NCI-H82 (cell line): ENCODE results near the gene MYT1.

Source experiments
- DNase-seq: peaks from one replicate; lab custom pipeline; 2025; lab: John Stamatoyannopoulos, UW

The MYT1 gene

DNA sequence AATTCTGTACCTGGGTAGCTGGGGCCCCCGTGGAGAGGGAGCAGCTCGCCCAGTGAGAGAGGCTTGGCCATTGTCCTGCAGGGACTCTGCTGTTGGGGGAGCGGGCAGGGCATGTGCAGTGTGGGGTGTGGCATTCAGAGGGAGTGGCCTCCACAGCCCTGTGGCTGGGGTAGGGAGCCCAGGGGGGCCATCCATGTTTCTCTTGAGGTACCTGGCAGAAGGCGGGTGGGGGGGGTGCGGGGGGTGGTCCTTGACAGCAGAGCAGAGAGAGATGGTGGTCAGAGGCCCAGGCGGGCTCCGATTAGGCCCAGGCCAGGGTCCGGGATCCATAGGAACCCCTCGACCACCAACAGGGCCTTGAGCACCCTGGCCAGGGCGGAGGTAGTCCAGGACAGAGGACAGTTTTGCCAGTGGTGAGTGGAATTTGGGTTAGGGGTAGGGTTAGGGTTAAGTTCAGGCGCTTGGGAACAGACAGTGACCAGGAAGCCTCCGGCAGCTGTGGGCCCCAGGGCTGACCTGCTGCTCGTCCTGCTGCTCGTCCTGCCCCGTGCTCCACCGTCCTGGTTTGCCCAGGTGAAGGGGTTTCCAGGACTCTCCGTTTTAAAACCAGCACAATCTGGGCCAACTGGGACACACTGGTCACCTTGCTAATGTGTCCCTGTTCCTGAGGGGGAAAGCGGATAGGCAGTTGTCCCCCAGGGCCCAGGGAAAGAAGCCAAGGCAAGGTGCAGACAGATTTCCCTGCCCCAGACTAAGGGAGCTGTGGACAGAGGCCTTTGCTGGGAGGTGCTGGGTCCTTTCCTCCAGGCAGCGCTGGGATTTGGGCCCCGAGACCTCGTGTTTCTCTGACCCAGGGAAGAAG is 24.8 kb upstream of the MYT1 start:
- no peak for DNase-seq

DNA sequence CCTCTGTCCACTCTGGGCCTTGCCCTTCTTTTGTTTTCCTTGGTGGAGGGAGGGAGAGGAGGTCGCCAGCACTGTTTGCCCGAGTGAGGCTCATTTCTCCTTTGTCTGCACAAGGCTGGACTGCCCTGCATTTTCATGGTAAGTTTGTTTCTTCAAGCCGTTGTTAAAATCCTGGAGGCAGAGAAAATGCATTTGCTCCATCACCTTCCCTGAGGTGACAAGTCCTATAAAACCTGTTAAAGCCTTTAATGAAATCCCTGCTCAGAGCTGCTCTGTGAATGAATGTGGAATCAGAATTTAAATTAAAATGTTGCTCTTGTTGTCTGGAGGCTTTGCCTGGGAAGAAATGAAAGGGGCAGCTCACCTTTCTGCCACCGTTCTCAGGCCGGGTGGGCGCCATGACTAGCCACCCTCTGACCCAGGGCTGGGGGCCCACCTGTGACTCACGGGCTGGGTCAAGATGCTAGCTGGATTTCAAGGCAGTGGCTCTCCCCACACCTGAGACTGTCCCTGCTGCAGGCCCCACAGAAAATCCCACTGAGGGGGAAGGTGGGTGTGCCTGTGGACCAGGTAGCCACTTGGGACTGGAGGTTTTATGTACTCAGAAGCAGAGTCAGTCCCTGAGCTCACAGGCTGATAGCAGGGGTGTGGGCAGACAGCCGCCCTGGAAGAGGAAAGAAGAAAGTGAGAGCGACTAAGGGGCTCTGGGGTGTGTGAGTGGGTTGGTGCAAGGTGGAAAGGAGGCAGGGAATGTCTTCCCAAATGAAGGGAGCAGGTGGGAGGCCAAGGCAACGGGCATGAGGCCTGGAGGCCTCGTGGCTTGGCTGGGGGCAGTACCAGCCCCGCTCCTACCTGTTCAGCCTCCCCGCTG is 24.0 kb upstream of the MYT1 start:
- no peak for DNase-seq

DNA sequence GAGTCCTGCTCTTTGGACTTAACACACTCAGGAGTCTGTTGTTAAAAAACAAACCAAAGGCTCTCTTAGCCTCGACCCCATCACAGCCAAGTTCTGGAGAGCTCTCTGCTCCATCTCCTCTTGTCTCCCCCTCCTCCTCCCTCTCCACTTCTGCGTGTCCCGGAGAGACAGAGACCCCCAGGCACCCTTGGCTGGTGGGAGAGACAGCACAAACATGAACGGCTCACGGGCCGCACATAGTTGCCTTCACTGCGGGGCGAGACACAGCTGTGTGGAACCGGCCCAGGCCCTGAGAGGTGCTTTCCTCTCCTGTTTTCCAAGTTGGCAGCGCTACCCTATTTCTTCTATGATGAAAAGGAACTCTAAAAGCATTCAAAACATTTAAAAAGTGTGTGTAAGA is 23.3 kb upstream of the MYT1 start:
- no peak for DNase-seq

DNA sequence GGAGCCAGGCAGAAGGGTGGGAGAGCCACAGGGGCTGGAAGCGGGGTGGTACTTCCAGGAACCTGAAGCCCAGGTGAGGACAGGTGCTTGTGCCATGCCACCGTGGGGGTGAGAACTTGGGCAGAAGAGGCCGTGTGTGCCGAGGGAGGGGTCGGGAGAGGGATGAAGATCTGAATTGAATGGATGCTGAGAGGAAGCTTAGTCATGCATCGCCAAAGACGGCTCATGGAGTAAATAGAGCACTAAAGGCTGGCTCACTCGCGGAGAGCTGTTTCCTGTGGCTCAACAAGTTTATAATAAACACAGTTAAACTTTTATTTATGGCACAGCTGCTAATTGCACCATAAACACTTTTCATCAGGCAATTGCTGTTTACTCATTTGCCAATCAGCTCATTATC is 21.7 kb upstream of the MYT1 start:
- peak; percentile 56 for DNase-seq

DNA sequence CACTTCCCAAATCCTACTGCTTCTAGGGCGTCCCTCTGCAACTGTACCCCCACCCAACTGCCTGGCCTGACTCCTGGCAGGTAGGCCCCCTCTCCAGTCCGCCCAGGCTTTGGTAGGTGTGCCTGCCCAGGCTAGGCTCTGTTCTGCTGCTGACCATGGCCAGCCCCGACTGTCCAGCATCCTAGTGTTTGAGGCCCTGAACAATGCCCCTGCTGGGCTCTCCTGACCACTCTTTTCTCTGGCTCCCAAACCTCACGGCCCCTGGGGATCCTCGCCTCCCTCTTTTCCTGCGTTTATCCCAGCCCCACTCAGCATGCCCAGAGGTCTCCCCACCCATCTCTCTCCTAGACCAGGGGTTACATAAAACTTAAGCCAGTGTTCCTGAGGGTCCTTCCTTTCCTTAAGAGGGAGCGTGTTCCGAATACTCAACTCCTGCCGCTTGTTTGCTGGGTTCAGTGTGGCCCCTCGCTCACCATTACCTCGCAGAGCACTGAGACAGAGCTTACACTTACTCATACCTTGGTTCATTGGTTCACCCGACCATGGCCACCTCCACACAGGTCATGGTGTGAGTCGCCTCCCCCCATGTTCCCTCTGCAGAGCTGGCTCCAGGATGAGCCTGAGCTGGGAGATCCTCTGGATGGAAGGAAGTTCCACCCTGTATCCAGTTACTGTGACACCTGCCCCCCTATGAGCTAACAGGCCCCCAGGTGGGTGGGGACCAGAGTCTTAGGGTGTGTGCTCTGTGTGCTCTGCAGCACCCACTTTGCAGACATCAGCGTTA is 21.0 kb upstream of the MYT1 start:
- no peak for DNase-seq

DNA sequence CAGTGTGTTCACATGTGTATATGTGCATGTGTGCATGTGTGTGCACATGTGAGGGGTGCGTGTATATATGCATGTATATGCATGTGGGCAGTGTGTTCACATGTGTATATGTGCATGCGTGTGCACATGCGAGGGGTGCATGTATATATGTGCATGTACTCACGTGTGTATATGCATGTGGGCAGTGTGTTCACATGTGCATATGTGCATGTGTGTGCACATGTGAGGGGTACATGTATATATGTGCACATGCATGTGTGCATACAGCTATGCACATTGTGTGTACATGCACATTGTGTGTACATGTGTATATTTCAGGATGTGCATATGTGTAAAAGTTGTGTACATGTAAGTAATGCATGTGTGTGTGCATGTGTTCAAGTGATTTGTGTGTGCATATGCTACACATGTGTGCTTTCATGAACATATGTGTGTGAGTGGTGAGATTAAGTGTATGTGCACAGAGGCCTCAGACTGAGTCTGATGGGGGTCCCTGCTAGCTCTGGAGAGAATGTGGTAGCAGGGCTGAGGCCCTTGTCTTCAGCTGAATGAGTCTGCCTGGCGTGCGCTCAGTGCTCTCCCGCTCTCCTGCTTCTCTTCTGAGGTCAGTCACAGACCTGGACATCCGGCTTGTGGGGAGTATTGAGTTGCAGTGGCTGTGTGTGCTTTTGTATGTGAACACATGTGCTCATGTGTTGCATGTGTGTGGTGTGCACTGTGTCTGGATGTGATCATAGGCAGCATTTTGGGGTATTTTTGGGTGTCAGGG is 19.9 kb upstream of the MYT1 start:
- DNase-seq = no peak

DNA sequence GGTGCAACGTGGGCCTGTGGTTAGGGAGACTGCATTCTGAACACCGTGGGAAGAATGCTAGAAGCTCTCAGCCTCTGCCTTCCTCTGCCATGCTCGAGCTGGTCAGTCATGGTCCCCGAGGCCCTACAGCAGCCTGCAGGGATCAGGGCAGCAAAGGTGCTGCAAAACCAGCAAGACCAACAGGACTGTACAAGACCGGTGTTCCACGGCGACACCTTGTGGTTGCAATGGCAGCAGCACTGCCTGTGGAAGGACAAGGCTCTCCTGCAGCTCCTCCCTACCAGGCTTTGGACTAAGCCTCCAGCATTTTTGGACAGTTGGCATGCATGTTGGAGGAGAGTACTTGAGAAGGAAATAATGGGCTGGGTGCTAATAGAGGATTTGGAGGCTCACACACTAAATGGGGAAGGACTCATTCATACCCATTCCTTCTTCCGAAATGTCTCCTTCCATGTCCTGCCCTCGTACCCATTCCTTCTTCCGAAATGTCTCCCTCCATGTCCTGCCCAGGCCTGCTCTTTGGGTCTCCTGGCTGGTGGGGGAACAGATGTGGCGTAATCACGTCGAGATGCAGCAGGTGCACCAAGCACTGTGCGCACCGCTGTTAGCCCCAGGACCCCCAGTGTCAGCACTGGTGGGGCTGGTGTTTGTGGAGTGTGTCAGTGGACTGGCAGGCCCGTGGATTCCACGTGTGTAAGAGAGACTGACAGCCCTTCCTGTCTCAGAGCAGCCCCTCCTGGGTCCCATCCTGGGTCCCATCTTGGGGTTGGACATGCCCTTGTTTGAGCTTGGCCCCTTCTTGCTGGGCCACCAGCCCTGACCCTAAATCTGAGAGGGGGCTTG is 18.6 kb upstream of the MYT1 start:
- DNase-seq = peak; percentile 40

DNA sequence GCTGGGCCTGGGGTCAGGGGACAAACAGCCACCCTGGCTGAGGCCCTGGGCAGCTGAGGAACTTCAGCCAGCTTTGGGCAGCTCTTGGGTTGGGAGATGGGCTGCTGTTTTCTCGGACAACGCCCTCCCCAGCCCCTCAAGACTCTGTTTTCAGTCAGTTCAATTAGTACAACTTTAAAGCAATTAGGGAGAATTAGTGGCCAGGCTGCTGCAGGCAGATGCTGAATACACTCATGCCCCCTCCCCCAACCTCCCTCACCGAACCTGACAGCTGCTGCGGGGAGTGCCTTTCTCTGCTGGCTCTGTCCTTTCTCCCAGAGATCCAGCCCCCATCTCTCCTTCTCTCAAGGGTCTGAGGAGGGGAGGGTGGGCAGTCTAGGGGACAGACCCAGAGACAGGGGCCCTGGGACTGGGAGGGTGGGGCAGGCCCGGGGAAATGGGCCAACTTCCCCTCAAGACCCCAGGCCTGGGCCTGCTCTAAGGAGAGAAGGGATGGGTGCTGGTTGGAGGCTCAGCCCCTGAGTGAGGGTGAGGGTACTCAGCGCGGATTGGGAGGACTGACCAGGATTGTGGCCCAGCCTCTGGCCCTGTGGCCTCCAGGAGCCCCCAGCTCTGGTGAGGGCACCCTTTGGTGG is 17.8 kb upstream of the MYT1 start:
- DNase-seq = peak; percentile 98

DNA sequence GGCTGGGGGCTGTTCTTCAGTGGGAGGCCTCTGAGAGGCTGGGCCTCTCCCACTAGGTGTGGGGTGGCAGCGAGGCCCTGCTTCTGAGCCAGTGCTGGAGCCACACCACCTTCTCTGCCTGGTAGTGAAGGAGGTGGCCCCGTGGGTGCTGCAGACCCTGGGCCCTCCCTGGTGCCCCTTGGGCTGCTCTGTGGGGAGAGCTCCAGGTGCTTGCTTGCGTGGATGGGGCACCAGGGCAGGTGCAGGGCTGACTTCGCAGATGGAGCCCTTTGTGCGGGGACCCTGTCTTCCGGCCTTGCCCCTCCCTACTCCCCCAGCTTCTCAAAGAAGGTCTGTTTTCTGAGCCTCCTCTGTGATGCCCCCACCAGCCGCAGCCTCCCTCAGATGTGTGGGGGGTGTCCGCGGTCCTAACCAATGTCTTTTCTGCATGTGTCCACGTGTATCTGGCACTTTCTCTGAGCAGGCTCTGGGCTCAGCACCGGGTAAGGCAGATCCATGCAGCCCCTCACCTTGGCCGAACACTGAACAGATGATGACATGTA is 17.2 kb upstream of the MYT1 start:
- DNase-seq = no peak

DNA sequence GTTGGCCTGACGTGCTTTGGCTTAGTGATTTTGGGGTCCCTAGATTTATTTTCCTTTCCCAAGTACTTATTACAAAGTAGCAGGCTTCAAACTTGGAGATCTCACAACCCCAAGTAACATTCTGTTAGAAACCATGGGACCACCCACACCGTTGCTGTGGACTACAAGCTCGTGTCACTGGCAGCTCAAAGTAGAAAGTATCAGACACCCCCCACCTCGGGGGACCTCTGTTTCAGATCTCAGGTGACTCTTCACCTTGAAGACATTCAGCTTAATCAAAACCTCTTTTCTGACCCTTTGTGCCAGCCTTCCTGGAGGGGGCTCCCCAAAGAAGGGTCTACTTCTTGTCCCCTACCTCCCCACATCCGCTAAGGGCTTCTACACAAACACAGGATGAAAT is 15.7 kb upstream of the MYT1 start:
- no peak for DNase-seq

DNA sequence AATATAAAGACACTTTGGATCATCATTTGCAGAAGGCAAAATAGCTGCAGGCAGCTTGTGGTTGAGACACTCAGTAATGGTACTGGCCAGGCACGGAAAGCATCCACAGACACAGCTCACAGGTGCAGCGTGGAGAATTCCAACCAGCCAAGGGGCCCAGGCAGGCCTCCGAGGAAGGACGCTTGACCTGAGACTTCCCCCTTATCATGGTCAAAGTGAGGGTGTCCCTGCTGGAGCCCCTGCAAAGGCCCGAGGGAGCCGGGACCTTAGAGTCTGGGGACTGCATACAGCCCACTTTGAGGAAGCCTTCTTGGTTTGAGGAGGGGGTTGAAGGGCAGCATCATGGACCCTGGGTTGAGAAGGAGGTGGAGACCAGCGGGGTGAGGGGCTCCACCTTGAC is 15.1 kb upstream of the MYT1 start:
- no peak for DNase-seq

DNA sequence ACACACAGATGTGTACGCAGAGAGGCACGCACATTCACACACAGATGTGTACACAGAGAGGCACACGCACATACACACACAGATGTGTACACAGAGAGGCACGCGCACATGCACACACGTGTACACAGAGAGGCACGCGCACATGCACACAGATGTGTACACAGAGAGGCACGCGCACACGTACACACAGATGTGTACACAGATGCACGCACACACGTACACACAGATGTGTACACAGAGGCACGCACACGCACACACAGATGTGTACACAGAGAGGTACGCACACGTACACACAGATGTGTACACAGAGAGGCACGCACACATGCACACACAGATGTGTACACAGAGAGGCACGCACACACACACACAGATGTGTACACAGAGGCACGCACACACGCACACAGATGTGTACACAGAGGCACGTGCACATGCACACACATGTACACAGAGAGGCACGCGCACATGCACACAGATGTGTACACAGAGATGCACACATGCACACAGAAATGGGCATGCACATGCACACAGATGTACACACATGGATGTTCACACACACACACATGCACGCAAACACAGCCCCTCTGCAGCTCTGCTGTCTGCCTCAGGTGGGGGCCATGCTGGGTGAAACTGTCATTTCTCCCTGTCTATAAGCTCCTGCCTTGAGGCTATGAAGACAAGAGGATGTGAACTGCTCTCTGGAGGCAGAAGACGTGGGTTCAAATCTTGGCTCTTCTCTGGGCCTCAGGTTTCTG is 14.3 kb upstream of the MYT1 start:
- no peak for DNase-seq

DNA sequence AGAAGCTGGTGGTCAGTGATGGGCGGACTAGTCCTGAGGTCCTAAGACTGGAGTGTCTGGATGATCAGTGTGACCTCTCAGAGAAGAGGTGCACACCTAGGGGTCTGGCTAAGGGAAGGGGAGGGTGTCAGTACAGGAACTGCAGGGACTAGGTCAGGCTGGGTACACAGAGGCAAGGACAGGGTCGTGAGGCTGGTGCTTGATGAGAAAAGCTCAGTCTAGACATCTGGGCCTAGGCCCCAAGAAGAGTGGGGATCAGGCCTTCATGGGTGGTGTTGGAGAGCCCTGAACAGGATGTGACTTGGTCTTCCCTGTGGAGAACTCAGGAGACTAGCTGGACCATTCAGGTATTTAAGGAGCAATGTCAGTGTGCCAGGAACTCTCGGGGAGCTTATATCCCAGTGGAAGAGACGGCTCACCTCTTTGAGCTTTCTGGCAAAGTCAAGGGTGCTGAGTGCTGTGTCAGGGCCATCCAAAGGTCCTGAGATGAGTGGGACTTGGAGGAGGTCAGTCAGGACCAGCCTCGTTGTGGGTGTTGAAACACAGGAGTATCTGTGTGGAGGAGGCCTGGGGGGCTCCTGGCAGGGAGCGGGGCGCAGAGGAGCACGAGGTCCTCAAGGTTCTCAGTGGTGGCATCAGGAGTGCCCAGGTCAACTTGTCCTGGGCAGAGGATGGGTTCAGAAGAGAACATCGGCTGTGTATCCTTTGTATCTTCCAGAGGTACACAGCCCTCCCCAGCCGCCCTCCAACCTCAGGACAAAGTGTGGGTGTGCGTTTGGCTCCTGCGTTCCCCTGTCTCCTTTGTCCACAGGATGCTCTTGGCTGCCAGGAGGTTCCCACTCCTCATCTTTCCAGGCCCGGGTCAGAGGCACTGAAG is 13.3 kb upstream of the MYT1 start:
- no peak for DNase-seq

DNA sequence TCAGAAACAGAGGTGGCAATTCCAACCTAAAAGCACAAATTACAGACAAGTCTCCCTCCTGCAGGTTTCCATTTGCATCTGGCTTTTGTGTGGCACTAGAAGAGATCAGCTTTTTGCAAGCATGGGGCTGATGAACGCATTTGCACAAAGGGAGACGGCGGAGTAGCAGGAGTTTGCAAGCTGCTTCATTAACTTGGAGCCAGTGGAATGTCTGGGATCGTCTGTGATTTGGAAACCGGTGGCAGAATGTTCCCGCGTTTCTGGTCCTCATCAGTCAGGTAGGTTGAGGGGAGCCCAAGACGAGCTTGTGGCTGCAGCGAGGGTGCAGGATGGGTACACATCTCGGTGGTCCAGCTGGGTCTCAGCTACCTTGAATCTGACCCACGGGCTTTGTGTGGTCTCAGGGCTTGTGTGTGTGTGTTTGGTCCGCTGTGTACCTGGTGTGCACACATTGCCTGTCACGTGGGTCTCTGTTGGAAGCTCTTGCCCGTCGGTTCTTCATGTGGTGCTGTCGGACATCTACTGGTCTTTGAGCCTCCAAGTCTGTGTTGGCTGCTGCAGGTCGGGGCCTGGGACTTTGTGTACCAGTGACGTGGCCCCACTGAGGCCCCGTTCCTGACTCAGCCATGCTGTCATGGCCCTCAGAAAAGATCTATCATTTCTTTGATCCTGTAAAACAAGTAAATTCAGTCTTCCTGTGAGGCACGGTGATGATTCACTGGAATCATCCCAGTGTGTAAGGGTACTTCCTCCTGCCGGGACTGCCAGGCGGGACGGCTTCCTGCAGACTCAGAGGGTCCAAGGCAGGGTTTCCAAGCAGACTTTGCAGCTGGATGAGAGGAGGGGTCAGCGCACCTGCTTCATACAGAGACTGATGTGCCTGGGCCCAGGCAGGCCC is 12.4 kb upstream of the MYT1 start:
- no peak for DNase-seq

DNA sequence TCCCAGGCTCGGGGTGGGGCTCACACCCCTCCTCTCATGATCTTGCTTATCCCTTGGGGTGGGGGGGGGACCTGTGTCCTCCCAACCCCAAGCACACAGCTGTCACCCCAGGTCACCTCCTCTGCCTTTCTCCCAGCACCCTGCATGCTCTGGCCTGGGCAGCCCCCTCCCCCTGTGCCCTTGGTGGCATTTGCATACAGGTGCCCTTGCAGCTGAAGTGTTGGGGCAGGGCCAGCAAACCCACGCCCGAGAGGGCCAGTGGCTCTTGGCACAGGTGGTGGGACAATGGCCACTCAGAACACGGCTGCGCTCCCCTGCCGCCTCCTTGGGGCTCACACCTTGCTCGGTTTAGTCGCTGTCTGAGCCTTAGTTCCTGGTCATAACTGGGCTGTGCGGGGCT is 11.3 kb upstream of the MYT1 start:
- DNase-seq = no peak

DNA sequence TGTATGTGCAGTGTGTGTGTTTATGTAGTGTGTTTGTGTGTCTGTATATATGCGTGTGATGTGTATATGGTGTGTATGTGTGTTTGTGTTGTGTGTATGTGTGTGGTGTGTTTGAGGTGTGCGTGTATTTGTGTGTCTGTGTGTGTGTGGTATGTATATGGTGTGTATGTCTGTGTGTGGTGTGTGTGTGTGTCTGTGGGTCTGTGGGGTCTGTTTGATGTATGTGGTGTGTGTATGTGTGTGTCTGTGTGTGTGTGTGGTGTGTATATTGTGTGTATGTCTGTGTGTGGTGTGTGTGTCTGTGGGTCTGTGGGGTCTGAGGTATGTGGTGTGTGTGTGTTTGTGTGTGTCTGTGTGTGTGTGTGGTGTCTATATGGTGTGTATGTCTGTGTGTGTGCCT is 10.8 kb upstream of the MYT1 start:
- DNase-seq = no peak
